Right lobe of liver (tissue), 6 donors: Measurements from ENCODE around the gene ZNF117. TPM values are rescaled to one million over a fixed set of nuclear protein-coding genes. Genes with fewer than 3 reads are reported as not detected.
A peak's percentile ranks its signal among the peaks of the same experiment; 100 is the strongest.
"Not testable (repeated sequence)": the region's sequence is repeated elsewhere in the genome, so short reads cannot be mapped to it uniquely, and the experiment has no call there.

ENCODE experiments used
- ATAC-seq, 4 donors: fragments of 200-7000 bp; cut with Tn5 transposase; one replicate each; pipeline ENCODE4 v1.9.1; 2020; ENCODE audit warnings: mild to moderate bottlenecking in 4 of 4, moderate library complexity in 4 of 4
- DNase-seq, 3 donors: peaks; one replicate each; pipeline ENCODE4 v3.0.0-alpha.2; 2020
- H3K27ac ChIP-seq, 3 donors: fragments of 200-600 bp; one replicate each; pipeline ENCODE4 v1.8.0; 2022
- H3K27me3 ChIP-seq, 2 donors: fragments of 200-600 bp; one replicate each; pipeline ENCODE4 v1.8.0; 2022
- H3K36me3 ChIP-seq, 4 donors: fragments of 200-600 bp; sonication (generic) in 1 of 4; one replicate each; pipeline versions ENCODE4 v1.5.1 to v1.8.0; 2017 to 2022; ENCODE audit warnings: control low read depth in 1 of 4
- H3K4me1 ChIP-seq, 4 donors: fragments of 200-600 bp; sonication (generic) in 1 of 4; one replicate each; pipeline versions ENCODE4 v1.5.1 to v1.8.0; 2017 to 2022; ENCODE audit warnings: control low read depth in 1 of 4
- H3K4me3 ChIP-seq, 3 donors: fragments of 200-600 bp; one replicate each; pipeline ENCODE4 v1.8.0; 2022
- H3K9me3 ChIP-seq, 4 donors: fragments of 200-600 bp; sonication (generic) in 1 of 4; one replicate each; pipeline versions ENCODE4 v1.5.1 to v1.8.0; 2017 to 2022; ENCODE audit warnings: control low read depth in 1 of 4
- POLR2A ChIP-seq: fragments of 450-650 bp; IDR thresholded peaks from one replicate; pipeline ENCODE4 v1.6.1; 2017; ENCODE audit warnings: antibody characterized with exemption, mild to moderate bottlenecking
- WGBS: methylation state at CpG from one replicate; pipeline ENCODE4 v1.1.6; 2018; ENCODE audit warnings: low coverage, low lambda C conversion rate; ENCODE audit not compliant: insufficient coverage; ENCODE audit errors: missing lambda C conversion rate; 5-methylcytosine and 5-hydroxymethylcytosine counted together
- intact Hi-C, 2 donors: fragments of 100-400 bp; cut with DNase I; formaldehyde crosslinking; loops; one replicate each; pipeline versions ENCODE4 v1.11.2 to v1.14.1; 2022
- total RNA-seq, 6 experiments: library from RNA; depleted of rRNA in 2 of 6; stranded (reverse); fragments of >200 nt in 2 of 6; fragmentation: NEBNext Ultra II Directional in 3 of 6; extraction: Animal tissue kit (Norgen Biotek cat#: 25700) in 3 of 6; gene quantifications; one replicate each; pipeline versions ENCODE4 v1.1.0 to v1.2.4, GENCODE V29; 2016 to 2023
- TF ChIP-seq, protein P1 (sequence below), 4 donors: fragments of 200-600 bp in 3 of 4; fragments of 450-650 bp in 1 of 4; IDR thresholded peaks; one replicate each; pipeline versions ENCODE4 v1.5.1 to v1.8.0; 2016 to 2022; ENCODE audit warnings: antibody characterized with exemption in 4 of 4, mild to moderate bottlenecking in 2 of 4
- donor health status: DM: no; HTN: yes; CAD: no.
- donor health status: DM: no; HTN: no; CAD: no.
- donor health status: DM: no; HTN: no; CAD: no.
- donor health status: DM: no; HTN: yes; CAD: no.
- donor health status: DM: no; HTN: yes; CAD: no.

ZNF117 gene
- total RNA-seq, 6 experiments from 2014 or later: 1.6 to 3.8 (median 3.0) TPM

DNA sequence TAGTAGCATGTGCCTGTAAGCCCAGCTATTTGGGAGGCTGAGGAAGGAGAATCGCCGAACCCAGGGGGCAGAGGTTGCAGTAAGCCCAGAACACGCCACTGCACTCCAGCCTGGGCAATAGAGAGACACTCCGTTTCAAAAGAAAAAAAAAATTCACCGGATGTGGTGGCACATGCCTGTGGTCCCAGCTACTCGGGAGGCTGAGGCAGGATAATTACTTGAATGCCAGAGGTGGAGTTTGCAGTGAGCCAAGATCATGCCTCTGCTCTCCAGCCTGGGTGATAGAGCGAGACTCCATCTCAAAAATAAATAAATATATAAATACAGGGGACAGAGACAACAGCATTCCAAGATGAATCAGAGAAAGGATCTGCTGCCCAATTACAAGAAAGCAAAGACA, 19.0 kb upstream of the ZNF117 start:
- H3K27ac ChIP-seq, H3K9me3 ChIP-seq, intact Hi-C loops, ATAC-seq, H3K4me1 ChIP-seq, H3K27me3 ChIP-seq, H3K4me3 ChIP-seq, H3K36me3 ChIP-seq: not testable (repeated sequence)
- peak in 1 of 3 donors; percentile 11 for DNase-seq
- WGBS: 84% methylated on average over 5 of the region's 7 CpGs

DNA sequence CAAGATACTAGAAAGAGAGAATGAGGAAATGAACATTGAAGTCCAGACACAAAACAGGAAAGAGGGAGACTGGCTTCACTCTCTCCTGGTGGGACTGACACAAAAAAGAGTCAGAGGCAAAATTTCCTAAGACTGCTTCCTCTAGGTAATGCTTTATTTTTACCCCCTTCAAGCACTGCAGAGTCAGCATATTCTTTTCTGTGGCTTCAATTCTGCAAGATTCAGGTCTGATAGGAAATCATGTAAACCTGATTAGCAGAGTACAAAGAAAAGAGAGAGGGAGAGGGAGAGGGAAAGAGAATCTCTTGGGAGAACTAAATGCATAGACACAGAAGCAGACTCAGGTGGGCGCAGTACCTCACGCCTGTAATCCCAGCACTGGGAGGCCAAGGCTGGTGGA, 18.6 kb upstream of the ZNF117 start:
- H3K27ac ChIP-seq, H3K27me3 ChIP-seq, H3K36me3 ChIP-seq, H3K9me3 ChIP-seq, DNase-seq, ATAC-seq, H3K4me3 ChIP-seq, intact Hi-C loops: not testable (repeated sequence)
- 80% methylated on average over 2 of the region's 2 CpGs for WGBS
- peaks cover 0 to 12% (median 4%) of the 10 kb centered on the region in 4 donors for H3K4me1 ChIP-seq

DNA sequence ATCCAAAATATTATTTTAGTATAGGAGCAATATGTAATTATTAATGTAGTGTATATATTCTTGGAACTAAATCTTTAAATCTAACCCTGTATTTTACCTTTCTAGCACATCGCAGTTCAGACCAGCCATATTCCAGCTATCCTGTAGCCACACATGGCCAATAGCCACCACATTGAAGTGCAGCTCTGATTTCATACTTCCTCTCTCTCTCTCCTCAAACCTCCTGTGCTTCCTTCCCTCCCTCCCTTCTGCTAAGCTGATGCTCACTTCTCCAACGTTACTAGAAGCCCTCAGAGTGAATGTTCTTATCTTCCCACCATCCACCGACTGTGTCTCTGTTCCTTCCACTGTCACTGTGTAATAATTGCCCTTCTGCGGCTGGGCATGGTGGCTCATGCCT, 16.2 kb upstream of the ZNF117 start:
- H3K9me3 ChIP-seq, DNase-seq, H3K36me3 ChIP-seq, H3K27me3 ChIP-seq, intact Hi-C loops: not testable (repeated sequence)
- H3K4me3 ChIP-seq: peak overlapping the region in 1 of 3 donors; percentile 70
- H3K27ac ChIP-seq: peak overlapping the region in 2 of 3 donors; percentile 80 to 85
- peaks cover 0 to 24% (median 10%) of the 10 kb centered on the region in 4 donors for H3K4me1 ChIP-seq
- 65% methylated on average over 4 of the region's 4 CpGs for WGBS
- ATAC-seq: peak in 1 of 4 donors; percentile 7

DNA sequence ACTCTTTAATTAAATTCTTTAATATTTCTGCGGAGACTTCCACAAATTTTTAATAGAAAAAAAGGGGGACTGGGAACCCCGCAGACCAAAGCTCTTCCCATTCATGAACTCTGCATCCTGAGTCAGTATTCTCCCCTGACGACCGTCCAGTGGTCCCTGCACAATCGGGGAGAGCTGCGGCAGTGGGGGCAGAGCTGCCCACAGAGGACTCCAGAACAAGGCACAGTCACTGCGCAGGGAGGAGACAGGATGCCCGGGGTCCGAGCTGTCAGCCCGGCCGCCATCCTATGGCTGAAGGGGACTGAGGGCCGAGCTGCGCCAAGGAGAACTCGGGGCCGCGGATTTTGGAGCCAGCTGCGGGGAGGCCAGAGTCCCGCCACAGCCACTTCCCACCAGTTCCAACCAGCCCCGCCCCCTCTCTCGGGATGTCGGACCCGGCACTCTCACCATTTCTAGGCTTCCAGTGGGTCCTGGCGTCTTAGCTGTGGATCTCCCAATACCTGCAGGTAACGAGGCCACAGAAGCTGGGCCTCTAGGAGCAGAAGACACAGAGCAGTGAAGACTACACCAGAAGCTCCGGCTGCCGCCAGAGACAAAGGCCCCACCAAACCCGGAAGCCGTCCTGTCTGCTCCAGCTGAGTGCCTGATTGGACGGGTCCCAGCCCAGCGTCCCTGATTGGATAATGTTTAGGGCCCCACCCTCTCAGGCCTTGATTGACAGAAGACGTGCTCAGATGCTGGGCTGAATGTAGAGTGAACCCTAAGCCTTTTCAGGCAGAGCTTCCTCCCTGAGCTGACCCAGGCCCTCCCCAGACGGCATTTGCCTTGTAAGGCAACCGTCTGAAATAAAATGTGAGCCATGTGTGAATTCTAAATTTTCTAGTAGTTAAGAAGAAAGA, 15.5 kb upstream of the ZNF117 start, which contains the start of gene ERV3-1:
Gene ERV3-1 (minus strand): TSS at position 594 of the 899 bp plus-strand sequence. CDS start 13,661 bp downstream, outside the sequence.
- peak; percentile 96 for TF ChIP-seq POLR2A
- TF ChIP-seq, protein P1, sequence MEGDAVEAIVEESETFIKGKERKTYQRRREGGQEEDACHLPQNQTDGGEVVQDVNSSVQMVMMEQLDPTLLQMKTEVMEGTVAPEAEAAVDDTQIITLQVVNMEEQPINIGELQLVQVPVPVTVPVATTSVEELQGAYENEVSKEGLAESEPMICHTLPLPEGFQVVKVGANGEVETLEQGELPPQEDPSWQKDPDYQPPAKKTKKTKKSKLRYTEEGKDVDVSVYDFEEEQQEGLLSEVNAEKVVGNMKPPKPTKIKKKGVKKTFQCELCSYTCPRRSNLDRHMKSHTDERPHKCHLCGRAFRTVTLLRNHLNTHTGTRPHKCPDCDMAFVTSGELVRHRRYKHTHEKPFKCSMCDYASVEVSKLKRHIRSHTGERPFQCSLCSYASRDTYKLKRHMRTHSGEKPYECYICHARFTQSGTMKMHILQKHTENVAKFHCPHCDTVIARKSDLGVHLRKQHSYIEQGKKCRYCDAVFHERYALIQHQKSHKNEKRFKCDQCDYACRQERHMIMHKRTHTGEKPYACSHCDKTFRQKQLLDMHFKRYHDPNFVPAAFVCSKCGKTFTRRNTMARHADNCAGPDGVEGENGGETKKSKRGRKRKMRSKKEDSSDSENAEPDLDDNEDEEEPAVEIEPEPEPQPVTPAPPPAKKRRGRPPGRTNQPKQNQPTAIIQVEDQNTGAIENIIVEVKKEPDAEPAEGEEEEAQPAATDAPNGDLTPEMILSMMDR (IDR thresholded peaks at IDR 0.05): no peak
- H3K27me3 ChIP-seq: no peaks in the 10 kb centered on the region
- H3K27ac ChIP-seq: peak within 1 kb of the TSS; percentile 57 to 85 (median 80)
- ATAC-seq (peak; percentile 99 to 100 (median 100)), DNase-seq (peak; percentile 94 to 97 (median 97))
- WGBS: 1% methylated on average over 23 of the region's 33 CpGs
- intact Hi-C loops: no loop called here
- peak within 1 kb of the TSS; percentile 66 to 81 (median 70) for H3K4me3 ChIP-seq
- H3K4me1 ChIP-seq: peaks cover 0 to 24% (median 10%) of the 10 kb centered on the region in 4 donors
- no peaks in the 10 kb centered on the region for H3K9me3 ChIP-seq
- no peaks in the 10 kb centered on the region for H3K36me3 ChIP-seq

DNA sequence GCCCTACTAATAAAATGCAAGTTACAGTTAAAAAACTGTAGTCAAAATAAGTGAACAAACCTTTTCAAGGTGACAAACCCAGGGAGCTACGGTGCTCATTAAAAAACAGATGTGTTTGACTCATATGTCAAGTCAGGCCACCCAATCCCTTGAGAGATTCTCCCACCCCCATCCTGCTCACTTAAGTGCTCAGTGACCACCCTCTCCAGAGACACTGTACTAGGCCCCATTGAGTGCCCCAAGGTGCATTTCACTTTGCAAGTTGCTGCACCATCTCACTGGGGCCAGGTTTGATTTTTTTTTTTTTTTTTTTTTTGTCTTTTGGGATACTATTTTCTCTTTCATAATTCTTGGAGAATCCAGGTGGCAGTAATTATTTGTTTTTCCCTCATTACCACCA, 13.7 kb upstream of the ZNF117 start:
- Histone ChIP-seq H3K4me3 (no peak overlapping the region), H3K9me3 (no peaks in the 10 kb centered on the region), H3K27me3 (no peaks in the 10 kb centered on the region), H3K4me1 (peaks cover 0 to 24% (median 10%) of the 10 kb centered on the region in 4 donors), H3K36me3 (no peaks in the 10 kb centered on the region), H3K27ac (no peak overlapping the region)
- intact Hi-C loops: no loop called here
- no peak for DNase-seq
- 91% methylated on average over 1 of the region's 1 CpG for WGBS
- ATAC-seq: no peak
- TF ChIP-seq, protein P1 (IDR thresholded peaks at IDR 0.05): no peak
- no peak for TF ChIP-seq POLR2A

DNA sequence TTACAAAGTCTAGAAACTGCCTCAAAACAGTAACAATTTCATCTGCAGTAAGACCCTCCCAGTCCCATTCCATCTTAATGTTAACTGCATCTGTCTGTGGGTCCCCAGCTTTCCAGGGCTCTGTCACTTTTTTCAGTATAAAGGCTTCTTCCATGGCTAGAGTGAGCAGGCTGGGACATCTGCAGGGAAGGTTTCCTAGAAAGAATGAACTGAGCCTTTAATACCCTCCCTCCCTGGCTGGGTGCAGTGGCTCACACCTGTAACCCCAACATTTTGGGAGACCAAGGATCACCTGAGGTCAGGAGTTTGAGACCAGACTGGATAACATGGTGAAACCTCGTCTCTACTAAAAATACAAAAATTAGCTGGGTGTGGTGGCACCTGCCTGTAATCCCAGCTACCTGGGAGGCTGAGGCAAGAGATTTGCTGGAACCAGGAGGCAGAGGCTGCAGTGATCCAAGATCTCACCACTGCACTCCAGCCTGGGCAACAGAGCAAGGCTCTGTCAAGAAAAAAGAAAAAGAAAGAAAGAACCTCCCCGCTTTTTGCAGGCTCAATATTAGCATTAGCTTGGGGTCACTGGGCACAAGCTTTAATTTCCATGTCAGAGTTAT, 12.2 kb upstream of the ZNF117 start:
- TF ChIP-seq, protein P1 (IDR thresholded peaks at IDR 0.05): no peak
- TF ChIP-seq POLR2A: no peak
- ATAC-seq (no peak), DNase-seq (no peak)
- WGBS: 97% methylated on average over 2 of the region's 2 CpGs
- intact Hi-C loops: no loop called here
- no peaks in the 10 kb centered on the region for H3K36me3 ChIP-seq
- H3K4me3 ChIP-seq: no peak overlapping the region
- H3K4me1 ChIP-seq: peaks cover 0 to 24% (median 10%) of the 10 kb centered on the region in 4 donors
- no peaks in the 10 kb centered on the region for H3K27me3 ChIP-seq
- H3K27ac ChIP-seq: peak overlapping the region in 1 of 3 donors; percentile 2
- H3K9me3 ChIP-seq: no peaks in the 10 kb centered on the region
